SK-N-SH (cell line): ENCODE results near the gene IL9. TPM values are rescaled to one million over a fixed set of nuclear protein-coding genes. Genes with fewer than 3 reads are reported as not detected.

ENCODE experiments used
- CTCF ChIA-PET: fragments of 300-600, 350-600 bp; formaldehyde crosslinking; extraction: SDS; loops from one replicate; lab custom pipeline; 2021; lab: Yijun Ruan, JAX
- POLR2A ChIA-PET: fragments of 350-600 bp; sonication (Branson Sonifier 250); formaldehyde crosslinking; extraction: SDS; loops from one replicate; lab custom pipeline; 2020; ENCODE audit warnings: antibody characterized with exemption, inconsistent platforms; lab: Yijun Ruan, JAX
- DNase-seq: peaks from one replicate; pipeline ENCODE4 v3.0.0; 2012
- H2AFZ ChIP-seq: fragments of 200-600 bp; sonication (generic); 2 replicates; pipeline ENCODE4 v1.8.1; 2016; ENCODE audit warnings: antibody characterized with exemption, mild to moderate bottlenecking, low read depth
- H3F3A ChIP-seq: fragments of 200-600 bp; sonication (generic); replicated peaks from 2 replicates; pipeline ENCODE3; 2016; ENCODE audit warnings: antibody characterized with exemption, mild to moderate bottlenecking; ENCODE audit not compliant: insufficient read depth
- H3K27ac ChIP-seq, 2 experiments: fragments of 200-500 bp in 1 of 2; fragments of 200-600 bp in 1 of 2; sonication (Bioruptor generic) in 1 of 2; sonication (generic), shearing (Covaris generic) in 1 of 2; 2 replicates each; pipeline versions ENCODE4 v1.5.1 to v1.6.1; 2014 to 2016; ENCODE audit warnings: low read depth in 2 of 2, inconsistent platforms in 1 of 2, low read length in 1 of 2, mild to moderate bottlenecking in 1 of 2, mixed read lengths in 1 of 2
- H3K27me3 ChIP-seq: fragments of 200-600 bp; sonication (generic), shearing (Covaris generic); 2 replicates; pipeline ENCODE4 v1.6.1; 2016; ENCODE audit warnings: mixed run types; ENCODE audit not compliant: insufficient read depth
- H3K36me3 ChIP-seq, 2 experiments: fragments of 200-500 bp in 1 of 2; fragments of 200-600 bp in 1 of 2; sonication (Bioruptor generic) in 1 of 2; sonication (generic) in 1 of 2; replicated peaks in 1 of 2; 2 replicates each; pipeline versions ENCODE3 to v1.5.1; 2014 to 2016; ENCODE audit warnings: low read length in 1 of 2, mild to moderate bottlenecking in 1 of 2; ENCODE audit not compliant: insufficient read depth in 2 of 2, control insufficient read depth in 1 of 2
- H3K4me1 ChIP-seq, 2 experiments: fragments of 200-500 bp in 1 of 2; fragments of 200-600 bp in 1 of 2; sonication (Bioruptor generic) in 1 of 2; sonication (generic), shearing (Covaris generic) in 1 of 2; 2 replicates each; pipeline versions ENCODE4 v1.5.1 to v1.6.1; 2014 to 2016; ENCODE audit warnings: low read depth in 1 of 2, low read length in 1 of 2, mixed run types in 1 of 2; ENCODE audit not compliant: insufficient read depth in 2 of 2, control insufficient read depth in 1 of 2
- H3K4me2 ChIP-seq: fragments of 200-600 bp; sonication (generic), shearing (Covaris generic); 2 replicates; pipeline ENCODE4 v1.6.1; 2017; ENCODE audit warnings: mixed run types
- H3K4me3 ChIP-seq, 2 experiments: fragments of 200-500 bp in 1 of 2; fragments of 200-600 bp in 1 of 2; sonication (Bioruptor generic) in 1 of 2; sonication (generic), shearing (Covaris generic) in 1 of 2; 2 replicates each; pipeline versions ENCODE4 v1.5.1 to v1.8.1; 2014 to 2016; ENCODE audit warnings: low read depth in 2 of 2, inconsistent platforms in 1 of 2, low read length in 1 of 2, mild to moderate bottlenecking in 1 of 2, mixed read lengths in 1 of 2, moderate library complexity in 1 of 2
- H3K79me2 ChIP-seq: fragments of 200-600 bp; sonication (generic); 2 replicates; pipeline ENCODE4 v1.8.1; 2017; ENCODE audit warnings: mild to moderate bottlenecking; ENCODE audit not compliant: insufficient read depth
- H3K9ac ChIP-seq: fragments of 200-600 bp; sonication (generic); 2 replicates; pipeline ENCODE4 v1.6.1; 2017; ENCODE audit warnings: mixed run types
- H3K9me2 ChIP-seq: fragments of 200-600 bp; sonication (generic); 2 replicates; pipeline ENCODE4 v1.6.1; 2017; ENCODE audit warnings: mixed run types
- H3K9me3 ChIP-seq: fragments of 200-600 bp; sonication (generic); 2 replicates; pipeline ENCODE4 v1.6.1; 2017; ENCODE audit warnings: mixed run types, mild to moderate bottlenecking, moderate library complexity
- H4K20me1 ChIP-seq: fragments of 200-600 bp; sonication (generic); 2 replicates; pipeline ENCODE4 v1.6.1; 2017; ENCODE audit warnings: mild to moderate bottlenecking, mixed run types; ENCODE audit not compliant: insufficient read depth
- ELF1 ChIP-seq: IDR thresholded peaks from 2 replicates; pipeline ENCODE4 v1.4.0; 2012
- FOSL2 ChIP-seq: IDR thresholded peaks from 2 replicates; pipeline ENCODE4 v1.4.0; 2012; ENCODE audit warnings: low read depth, mild to moderate bottlenecking, moderate library complexity, borderline replicate concordance
- FOXJ3 ChIP-seq: sonication (generic); formaldehyde crosslinking; IDR thresholded peaks from 2 replicates; pipeline ENCODE4 v1.5.1; 2020; ENCODE audit warnings: mild to moderate bottlenecking, missing genetic modification reagents
- FOXM1 ChIP-seq: IDR thresholded peaks from 2 replicates; pipeline ENCODE4 v1.4.0; 2012; ENCODE audit warnings: low read depth, mild to moderate bottlenecking
- GATA2 ChIP-seq: sonication (generic); formaldehyde crosslinking; IDR thresholded peaks from 2 replicates; pipeline ENCODE4 v1.5.0; 2020; ENCODE audit warnings: mild to moderate bottlenecking, missing genetic modification reagents
- IRF3 ChIP-seq: fragments of 150-350 bp; IDR thresholded peaks from 2 replicates; pipeline ENCODE4 v1.6.1; 2016; ENCODE audit warnings: mild to moderate bottlenecking, low read depth, low read length
- JUND ChIP-seq: IDR thresholded peaks from 2 replicates; pipeline ENCODE4 v1.4.0; 2012
- MEF2A ChIP-seq: IDR thresholded peaks from 2 replicates; pipeline ENCODE4 v1.4.0; 2012; ENCODE audit warnings: low read depth, borderline replicate concordance
- MXI1 ChIP-seq: IDR thresholded peaks from 2 replicates; pipeline ENCODE4 v1.6.1; 2012; ENCODE audit warnings: mild to moderate bottlenecking, low read depth, low read length, improper control_type of control experiment
- NFIC ChIP-seq: IDR thresholded peaks from 2 replicates; pipeline ENCODE4 v1.4.0; 2012; ENCODE audit warnings: borderline replicate concordance
- PBX3 ChIP-seq: IDR thresholded peaks from 2 replicates; pipeline ENCODE4; 2012
- RAD21 ChIP-seq: IDR thresholded peaks from 2 replicates; pipeline ENCODE4 v1.6.1; 2012; ENCODE audit warnings: mild to moderate bottlenecking, low read length
- REST ChIP-seq: IDR thresholded peaks from 2 replicates; pipeline ENCODE4 v1.6.1; 2012; ENCODE audit warnings: mild to moderate bottlenecking, low read depth, low read length, moderate library complexity
- RFX5 ChIP-seq: IDR thresholded peaks from 2 replicates; pipeline ENCODE4 v1.6.1; 2012; ENCODE audit warnings: mild to moderate bottlenecking, improper control_type of control experiment, low read length
- TAF1 ChIP-seq: IDR thresholded peaks from 2 replicates; pipeline ENCODE4 v1.6.1; 2012; ENCODE audit warnings: low read depth, mild to moderate bottlenecking, low read length, moderate library complexity, borderline replicate concordance
- TCF12 ChIP-seq: IDR thresholded peaks from 2 replicates; pipeline ENCODE4 v1.4.0; 2012
- TEAD4 ChIP-seq: IDR thresholded peaks from 2 replicates; pipeline ENCODE4 v1.4.0; 2012; ENCODE audit warnings: mild to moderate bottlenecking, borderline replicate concordance; ENCODE audit not compliant: insufficient read depth
- USF2 ChIP-seq: fragments of 150-350 bp; IDR thresholded peaks from 2 replicates; pipeline ENCODE4 v1.6.1; 2017; ENCODE audit warnings: antibody characterized with exemption, low read length, low read depth, borderline replicate concordance
- ZBTB33 ChIP-seq: IDR thresholded peaks from 2 replicates; pipeline ENCODE4 v1.4.0; 2012; ENCODE audit warnings: low read depth, borderline replicate concordance
- WGBS: methylation state at CpG from one replicate; pipeline ENCODE4 v1.1.6; 2017; ENCODE audit warnings: low lambda C conversion rate; 5-methylcytosine and 5-hydroxymethylcytosine counted together
- polyA plus RNA-seq, 3 experiments: library from polyadenylated mRNA; depleted of rRNA; stranded (reverse); fragments of >200 nt; gene quantifications; 2 replicates each; pipeline ENCODE4 v1.2.3, GENCODE V29; 2012

The IL9 gene
- polyA plus RNA-seq, 1 of the 3 experiments (the other 2 are of a cell fraction) = not detected

- Histone ChIP-seq H3F3A (peaks cover 33% of the 10 kb centered on the region), H3K36me3 (peaks cover 33 to 40% of the 10 kb centered on the region in 2 experiments), H3K27ac (no peak overlapping the region; a peak in 1 of 4 replicates), H3K9me3 (no peaks in the 10 kb centered on the region), H4K20me1 (no peaks in the 10 kb centered on the region), H3K4me3 (no peak overlapping the region), H3K4me1 (no peaks in the 10 kb centered on the region), H3K4me2 (no peak overlapping the region), H3K9ac (no peak overlapping the region)
- POLR2A ChIA-PET = no interaction called here
- DNase-seq = no peak
- CTCF ChIA-PET = interaction anchor here (1.1 to 3.3 kb wide), 8 partner anchors 9 to 270 kb away, joined by 3 to 20 read pairs (median 5); no protein-coding TSS in a partner anchor
- 58% methylated on average over 3 of the region's 3 CpGs for WGBS
- TF ChIP-seq USF2 = no peak
- TF ChIP-seq TAF1 = no peak
- no peak for TF ChIP-seq MEF2A
- TF ChIP-seq TEAD4 = no peak
- no peak for TF ChIP-seq RAD21
- no peak for TF ChIP-seq JUND
- TF ChIP-seq ELF1 = no peak
- TF ChIP-seq FOXJ3 (CRISPR knock-in tag) = no peak
- no peak for TF ChIP-seq PBX3
- TF ChIP-seq MXI1 = no peak
- no peak for TF ChIP-seq REST
- no peak for TF ChIP-seq GATA2 (CRISPR knock-in tag)
- TF ChIP-seq TCF12 = no peak
- TF ChIP-seq FOXM1 = no peak
- no peak for TF ChIP-seq FOSL2
- TF ChIP-seq RFX5 = no peak
- no peak for TF ChIP-seq NFIC
- TF ChIP-seq IRF3 = no peak
- no peak for TF ChIP-seq ZBTB33
- TF ChIP-seq, all 33 proteins: peak for 0
- Histone ChIP-seq H3K79me2 (peaks cover 7% of the 10 kb centered on the region; the same call in 1 of the 2 replicates), H2AFZ (no peak overlapping the region), H3K27me3 (no peaks in the 10 kb centered on the region), H3K9me2 (no peaks in the 10 kb centered on the region)
Measured at GRCh38 chr5:135942202-135942771, 46.6 kb upstream of the IL9 start.
